Posterior vena cava (tissue), 2 donors: ENCODE results near the gene PPP1R12A. TPM values are rescaled to one million over a fixed set of nuclear protein-coding genes. Genes with fewer than 3 reads are reported as not detected.
"Not testable (repeated sequence)": the region's sequence is repeated elsewhere in the genome, so short reads cannot be mapped to it uniquely, and the experiment has no call there.

ENCODE experiments used
- DNase-seq: peaks from one replicate; pipeline ENCODE4 v3.0.0-alpha.2; 2020; ENCODE audit warnings: low spot score
- intact Hi-C, 2 donors: fragments of 100-400 bp; cut with DNase I; formaldehyde crosslinking; loops; one replicate each; pipeline versions ENCODE4 v1.14.1 to v1.14.2; 2022 to 2023
- total RNA-seq, 2 donors: library from RNA; stranded (reverse); fragmentation: NEBNext Ultra II Directional; extraction: Animal tissue kit (Norgen Biotek cat#: 25700); gene quantifications; one replicate each; pipeline ENCODE4 v1.2.1, GENCODE V29; 2021
- donor health status: DM: yes; HTN: yes; CAD: no.
- donor health status: DM: yes; HTN: yes; CAD: no.

Gene PPP1R12A
- total RNA-seq, 2 donors from 2014 or later, result 220 to 239 TPM

DNA sequence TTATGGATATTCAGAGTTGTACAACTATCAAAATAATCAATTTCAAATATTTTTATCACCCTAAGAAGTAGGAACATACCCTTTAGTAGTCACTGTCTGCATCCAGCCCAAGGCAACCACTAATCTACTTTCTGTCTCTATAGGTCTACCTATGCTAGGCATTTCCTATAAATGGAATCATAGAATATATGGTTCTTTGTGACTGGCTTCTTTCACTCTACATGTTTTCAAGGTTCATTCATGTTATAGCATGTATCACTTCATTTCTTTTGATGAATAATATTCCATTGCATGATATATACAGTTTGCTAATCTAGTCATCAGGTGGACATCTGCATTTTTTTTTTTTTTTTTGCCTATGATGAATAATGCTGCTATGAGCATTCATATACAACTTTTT is 112.4 kb downstream of the PPP1R12A start:
- no peak for DNase-seq
- intact Hi-C loops, result no loop called here

DNA sequence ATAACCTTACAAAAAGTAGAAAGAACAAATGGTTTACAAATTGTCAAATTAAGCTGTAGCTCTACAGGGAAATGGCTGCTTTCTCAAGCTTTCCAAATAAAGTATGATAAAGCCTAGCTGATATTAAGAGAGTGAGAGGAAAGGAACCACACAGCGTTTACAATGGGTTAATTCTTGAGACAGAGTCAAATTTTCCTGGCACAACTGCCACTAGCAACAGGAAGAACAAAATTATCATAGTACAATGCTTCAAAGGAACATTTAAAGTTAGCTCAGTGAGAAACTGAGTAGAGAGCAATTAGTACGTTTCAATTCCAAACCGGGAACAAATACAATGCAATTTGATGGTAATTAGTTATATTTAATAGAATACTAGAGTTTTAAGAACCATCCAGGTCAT is 116.0 kb downstream of the PPP1R12A start:
- DNase-seq, result no peak
- intact Hi-C loops, result no loop called here

DNA sequence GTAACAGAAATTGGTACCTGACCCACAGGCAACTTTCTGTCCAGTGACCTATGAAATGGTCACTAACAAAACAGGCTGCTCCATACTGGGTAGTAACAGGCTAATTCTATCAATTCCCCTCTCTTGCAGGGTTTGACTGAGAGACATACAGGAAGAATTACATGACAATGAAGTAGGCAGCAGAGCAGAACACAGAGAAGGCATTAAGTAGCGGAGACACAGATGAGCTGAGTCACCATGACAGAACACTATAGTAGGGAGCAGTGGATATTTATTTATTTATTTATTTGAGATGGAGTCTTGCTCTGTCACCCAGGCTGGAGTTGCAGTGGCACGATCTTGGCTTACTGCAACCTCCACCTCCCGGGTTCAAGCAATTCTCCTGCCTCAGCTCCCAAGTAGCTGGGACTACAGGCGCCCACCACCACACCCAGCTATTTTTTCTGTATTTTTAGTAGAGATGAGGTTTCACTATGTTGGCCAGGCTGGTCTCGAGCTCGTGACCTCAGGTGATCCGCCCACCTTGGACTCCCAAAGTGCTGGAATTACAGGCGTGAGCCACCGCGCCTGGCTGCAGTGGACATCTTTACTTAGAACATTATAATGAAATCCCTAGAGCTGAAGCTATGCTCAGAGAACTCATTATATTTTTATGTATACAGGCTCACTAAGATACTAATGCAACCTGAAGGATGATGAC is 150.4 kb downstream of the PPP1R12A start:
- intact Hi-C loops, DNase-seq: not testable (repeated sequence)

GRCh38 chr12:79782172-79782900 is 152.6 kb downstream of the PPP1R12A start:
- intact Hi-C loops, result no loop called here
- no peak for DNase-seq

DNA sequence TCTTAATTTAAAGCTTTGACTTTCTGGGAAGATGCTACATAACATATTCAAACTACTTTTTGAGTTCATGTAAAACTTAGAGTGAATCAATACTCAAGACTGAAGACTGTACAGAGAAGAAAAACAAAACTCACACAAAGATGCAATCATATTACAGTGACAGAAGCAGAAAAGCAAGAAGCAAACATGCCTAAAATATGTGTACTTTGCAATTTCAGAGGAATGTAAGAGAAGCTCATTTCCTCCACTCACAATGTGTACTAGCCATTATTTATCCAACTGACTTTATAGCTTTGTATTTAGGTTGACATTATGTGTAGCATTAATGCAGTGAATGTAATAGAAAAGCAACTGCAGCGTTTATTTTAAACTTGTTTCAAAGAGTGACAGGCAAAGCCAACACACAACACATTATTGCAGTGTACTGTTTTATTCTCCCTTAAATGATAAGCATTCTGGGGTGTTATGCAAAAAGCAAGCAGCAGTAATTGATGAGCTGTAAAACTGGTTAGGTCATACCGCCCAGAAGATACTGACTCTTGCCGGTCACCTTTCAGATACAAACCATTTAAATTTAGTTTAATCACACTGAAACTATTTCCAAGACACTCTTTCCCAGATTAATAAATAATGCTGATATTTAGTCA is 156.0 kb downstream of the PPP1R12A start:
- intact Hi-C loops, result no loop called here
- no peak for DNase-seq

GRCh38 chr12:79776111-79776510 is 158.8 kb downstream of the PPP1R12A start:
- no peak for DNase-seq
- intact Hi-C loops, result no loop called here

GRCh38 chr12:79775355-79776027 is 159.4 kb downstream of the PPP1R12A start:
- intact Hi-C loops, result no loop called here
- no peak for DNase-seq

DNA sequence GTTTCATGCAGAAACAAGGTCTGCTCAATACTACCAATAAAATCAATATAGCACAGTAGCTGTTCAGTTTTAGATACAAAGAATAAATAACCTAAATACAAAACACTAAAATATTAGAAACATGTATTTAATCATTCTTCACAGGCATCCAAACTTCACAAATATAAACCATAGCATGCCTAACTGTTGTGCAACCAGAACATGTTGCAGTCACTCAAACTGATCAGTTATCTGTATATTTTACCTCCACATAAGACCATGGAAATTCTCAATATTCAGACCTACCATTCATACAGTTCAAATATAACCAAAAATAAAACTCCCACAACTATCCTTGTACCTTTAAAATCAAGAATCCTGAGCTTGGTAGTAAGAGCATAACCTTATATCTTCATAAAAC is 161.0 kb downstream of the PPP1R12A start:
- no peak for DNase-seq
- intact Hi-C loops, result no loop called here

DNA sequence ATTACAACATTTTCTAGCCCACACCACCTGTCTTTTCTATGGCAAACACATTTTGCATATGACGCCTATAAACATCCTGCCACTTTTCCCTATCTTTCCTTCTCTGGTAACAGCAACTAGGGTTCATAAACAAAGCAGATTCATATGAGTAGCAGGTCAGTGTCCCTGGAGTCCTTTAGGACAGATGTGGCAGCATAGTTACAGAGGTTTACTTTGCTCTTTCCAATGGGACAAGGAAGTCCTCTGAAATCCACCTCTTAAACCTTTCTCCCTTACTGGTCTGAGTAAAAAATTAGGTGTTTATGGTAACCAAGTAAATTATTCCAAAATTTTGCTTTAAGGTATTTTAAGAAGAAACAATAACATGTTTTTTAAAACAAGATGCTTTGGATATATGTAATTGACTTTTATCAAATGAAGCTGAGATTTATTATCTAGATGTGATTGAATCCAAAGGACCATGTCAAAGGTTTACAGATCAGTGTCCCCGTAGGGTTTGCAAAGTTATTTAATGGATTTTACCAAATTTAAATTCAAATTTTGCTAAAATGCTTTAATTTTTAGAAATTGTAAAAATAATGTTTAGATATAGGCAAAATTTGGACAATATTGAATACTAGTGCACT is 164.9 kb downstream of the PPP1R12A start:
- no peak for DNase-seq
- intact Hi-C loops, result no loop called here

- intact Hi-C loops, result no loop called here
- DNase-seq, result no peak
Observed at GRCh38 chr12:79769189-79769859, 165.6 kb downstream of the PPP1R12A start.

DNA sequence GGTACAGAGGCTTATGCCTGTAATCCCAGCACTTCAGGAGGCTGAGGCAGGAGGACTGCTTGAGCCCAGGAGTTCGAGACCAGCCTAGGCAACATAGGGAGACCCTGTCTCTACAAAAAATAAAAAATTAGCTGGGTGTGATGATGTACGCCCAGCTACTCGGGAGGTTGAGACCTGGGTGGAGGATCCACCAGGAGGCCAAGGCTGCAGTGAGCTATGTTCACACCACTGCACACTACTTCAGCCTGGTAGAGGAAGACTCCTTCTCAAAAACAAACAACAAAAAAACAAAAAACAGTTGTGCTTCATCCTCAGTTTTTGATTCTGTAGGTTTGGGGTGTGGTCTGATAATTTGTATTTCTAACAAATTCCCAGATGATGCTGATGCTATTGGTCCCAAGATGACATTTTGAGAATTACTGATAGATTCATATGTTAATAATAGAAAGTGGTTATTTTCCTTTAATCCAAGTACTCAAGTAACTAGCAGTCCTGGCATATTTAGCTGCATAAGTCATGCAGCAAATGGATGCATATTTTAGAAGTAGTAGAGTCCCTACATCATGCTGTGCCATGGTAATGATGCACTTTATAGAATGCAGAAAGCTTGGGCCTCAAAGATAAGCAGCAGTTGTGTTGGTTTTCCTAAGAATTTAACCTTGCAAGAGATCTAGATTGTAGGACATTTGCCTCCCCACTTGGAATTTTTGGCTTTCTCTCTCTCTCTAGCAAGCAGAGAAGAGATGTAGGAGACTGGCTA is 168.0 kb downstream of the PPP1R12A start:
- intact Hi-C loops, result no loop called here
- DNase-seq, result no peak

- intact Hi-C loops, result no loop called here
- DNase-seq, result no peak
Observed at GRCh38 chr12:79765157-79765556, 169.7 kb downstream of the PPP1R12A start.

GRCh38 chr12:79764641-79765040 is 170.3 kb downstream of the PPP1R12A start:
- DNase-seq, result no peak
- intact Hi-C loops, result no loop called here

GRCh38 chr12:79763766-79764452 is 171.0 kb downstream of the PPP1R12A start:
- DNase-seq, result no peak
- intact Hi-C loops, result no loop called here

- no peak for DNase-seq
- intact Hi-C loops, result no loop called here
Observed at GRCh38 chr12:79761341-79761740, 173.6 kb downstream of the PPP1R12A start.

- intact Hi-C loops, result no loop called here
Observed at GRCh38 chr12:79747274-79747673, 187.6 kb downstream of the PPP1R12A start.

DNA sequence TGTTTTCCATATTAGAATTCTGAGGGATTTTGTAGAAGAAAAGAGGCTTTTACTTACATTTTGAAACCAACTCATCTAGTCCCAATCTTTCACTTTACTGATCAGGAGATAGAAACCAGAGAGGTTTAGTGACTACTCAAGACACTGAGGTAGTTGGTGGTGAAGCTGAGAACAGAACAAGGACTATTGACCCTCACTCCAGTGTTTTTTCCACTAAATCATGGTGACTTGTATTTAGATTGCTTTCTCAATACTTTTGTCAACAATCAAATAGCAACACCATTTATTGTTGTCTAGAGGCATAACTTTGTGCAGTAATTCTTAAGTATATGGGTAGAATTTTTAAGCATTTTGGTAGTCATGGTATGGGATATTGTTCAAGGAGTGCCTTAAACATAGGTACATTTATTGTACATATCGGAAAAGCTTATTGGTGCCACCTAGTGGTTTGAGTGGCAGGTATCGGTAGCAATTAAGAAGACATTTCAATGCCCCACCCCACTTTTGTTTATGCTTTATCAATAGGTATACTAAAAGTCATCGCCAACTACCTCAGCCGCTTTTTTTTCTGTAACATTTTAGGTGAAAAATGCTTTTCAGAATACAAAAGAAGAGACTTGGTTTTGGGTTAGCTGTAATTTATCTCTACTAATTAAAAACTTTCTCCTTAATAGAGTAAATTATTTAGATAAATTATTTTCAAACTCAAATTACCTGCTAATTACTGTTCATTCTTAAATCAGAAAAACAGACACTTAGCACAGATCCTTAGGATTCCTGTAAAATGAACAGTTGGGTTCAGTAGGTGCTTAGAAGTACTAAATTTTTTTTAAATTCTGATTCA is 196.8 kb downstream of the PPP1R12A start:
- intact Hi-C loops, result no loop called here
- DNase-seq, result no peak

More at GRCh38 chr12:79747274-79747673, 187.6 kb downstream of the PPP1R12A start:
- DNase-seq, result no peak
